ENCODE results near the gene NTRK1. TPM values are rescaled to one million over a fixed set of nuclear protein-coding genes. Genes with fewer than 3 reads are reported as not detected.

Gene NTRK1
- total and polyA plus RNA-seq, 2 of the 13 experiments (the other 11 are each of a cell fraction or from before 2014, with no cell fraction given) = not detected

DNA sequence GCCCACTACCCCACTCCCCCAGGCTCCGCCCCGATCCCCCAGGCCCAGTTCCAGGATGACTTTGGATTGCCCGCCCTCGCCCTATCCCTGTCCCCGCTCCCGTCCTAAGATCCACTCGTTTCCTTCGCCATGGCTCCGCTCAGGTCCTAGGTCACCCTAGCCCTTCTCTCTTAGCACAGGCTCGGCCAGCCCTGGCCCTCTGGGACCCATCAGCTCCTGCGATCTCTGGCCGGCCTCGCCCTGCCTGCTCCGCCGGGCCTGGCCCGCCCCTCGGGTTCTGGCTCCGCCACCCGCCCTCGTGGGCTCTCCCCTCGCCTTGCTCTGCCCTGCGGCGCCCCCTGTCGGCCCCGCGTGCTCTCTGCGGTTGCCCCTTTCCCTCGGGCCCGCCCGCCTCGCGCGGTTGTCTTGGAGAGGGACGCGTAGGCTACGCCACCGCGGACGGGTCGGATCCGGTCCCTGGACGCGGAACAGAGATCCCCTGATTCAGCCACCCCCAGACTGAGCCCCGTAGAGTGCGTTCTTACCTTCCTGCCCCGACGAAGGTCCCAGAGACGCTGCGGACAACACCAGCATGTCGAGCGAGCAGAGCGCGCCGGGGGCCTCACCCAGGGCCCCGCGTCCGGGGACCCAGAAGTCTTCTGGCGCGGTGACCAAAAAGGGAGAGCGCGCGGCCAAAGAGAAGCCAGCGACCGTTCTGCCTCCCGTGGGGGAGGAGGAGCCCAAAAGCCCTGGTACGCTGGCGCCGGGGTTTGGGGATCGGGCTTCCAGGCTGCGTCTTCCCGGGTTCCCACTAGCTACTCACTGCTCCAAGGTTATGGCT lies 59.8 kb downstream of the NTRK1 start, which contains the start of gene LRRC71 (continued):
- TF ChIP-seq CBX1 (IDR thresholded peaks at IDR 0.05; ENCODE audit: low read depth) (no peak), ZNF30 (CRISPR knock-in tag; IDR thresholded peaks at IDR 0.05) (no peak), ZNF160 (CRISPR knock-in tag; IDR thresholded peaks at IDR 0.05) (no peak), MAZ (IDR thresholded peaks at IDR 0.05; ENCODE audit: borderline replicate concordance, low read depth, low read length) (peak; percentile 56; the same call in 1 of the 2 replicates), MAZ (CRISPR knock-in tag; IDR thresholded peaks at IDR 0.05; ENCODE audit: low read depth) (peak; percentile 57; the same call in 1 of the 2 replicates), KLF11 (CRISPR knock-in tag; IDR thresholded peaks at IDR 0.05) (no peak), ZNF687 (CRISPR knock-in tag; IDR thresholded peaks at IDR 0.05) (peak; percentile 74), ZNF746 (CRISPR knock-in tag; IDR thresholded peaks at IDR 0.05) (no peak), ZNF501 (CRISPR knock-in tag; IDR thresholded peaks at IDR 0.05) (0 out of 2 replicates have a peak, but pooled peaks have one; percentile 47), SIX4 (CRISPR knock-in tag; IDR thresholded peaks at IDR 0.05) (no peak), FOXP1 (IDR thresholded peaks at IDR 0.05) (no peak), FOXP1 (CRISPR knock-in tag; IDR thresholded peaks at IDR 0.05) (no peak), HNRNPL (IDR thresholded peaks at IDR 0.05; ENCODE audit: low read depth, low read length) (0 out of 2 replicates have a peak, but pooled peaks have one; percentile 30)
- TF ChIP-seq, protein P1, sequence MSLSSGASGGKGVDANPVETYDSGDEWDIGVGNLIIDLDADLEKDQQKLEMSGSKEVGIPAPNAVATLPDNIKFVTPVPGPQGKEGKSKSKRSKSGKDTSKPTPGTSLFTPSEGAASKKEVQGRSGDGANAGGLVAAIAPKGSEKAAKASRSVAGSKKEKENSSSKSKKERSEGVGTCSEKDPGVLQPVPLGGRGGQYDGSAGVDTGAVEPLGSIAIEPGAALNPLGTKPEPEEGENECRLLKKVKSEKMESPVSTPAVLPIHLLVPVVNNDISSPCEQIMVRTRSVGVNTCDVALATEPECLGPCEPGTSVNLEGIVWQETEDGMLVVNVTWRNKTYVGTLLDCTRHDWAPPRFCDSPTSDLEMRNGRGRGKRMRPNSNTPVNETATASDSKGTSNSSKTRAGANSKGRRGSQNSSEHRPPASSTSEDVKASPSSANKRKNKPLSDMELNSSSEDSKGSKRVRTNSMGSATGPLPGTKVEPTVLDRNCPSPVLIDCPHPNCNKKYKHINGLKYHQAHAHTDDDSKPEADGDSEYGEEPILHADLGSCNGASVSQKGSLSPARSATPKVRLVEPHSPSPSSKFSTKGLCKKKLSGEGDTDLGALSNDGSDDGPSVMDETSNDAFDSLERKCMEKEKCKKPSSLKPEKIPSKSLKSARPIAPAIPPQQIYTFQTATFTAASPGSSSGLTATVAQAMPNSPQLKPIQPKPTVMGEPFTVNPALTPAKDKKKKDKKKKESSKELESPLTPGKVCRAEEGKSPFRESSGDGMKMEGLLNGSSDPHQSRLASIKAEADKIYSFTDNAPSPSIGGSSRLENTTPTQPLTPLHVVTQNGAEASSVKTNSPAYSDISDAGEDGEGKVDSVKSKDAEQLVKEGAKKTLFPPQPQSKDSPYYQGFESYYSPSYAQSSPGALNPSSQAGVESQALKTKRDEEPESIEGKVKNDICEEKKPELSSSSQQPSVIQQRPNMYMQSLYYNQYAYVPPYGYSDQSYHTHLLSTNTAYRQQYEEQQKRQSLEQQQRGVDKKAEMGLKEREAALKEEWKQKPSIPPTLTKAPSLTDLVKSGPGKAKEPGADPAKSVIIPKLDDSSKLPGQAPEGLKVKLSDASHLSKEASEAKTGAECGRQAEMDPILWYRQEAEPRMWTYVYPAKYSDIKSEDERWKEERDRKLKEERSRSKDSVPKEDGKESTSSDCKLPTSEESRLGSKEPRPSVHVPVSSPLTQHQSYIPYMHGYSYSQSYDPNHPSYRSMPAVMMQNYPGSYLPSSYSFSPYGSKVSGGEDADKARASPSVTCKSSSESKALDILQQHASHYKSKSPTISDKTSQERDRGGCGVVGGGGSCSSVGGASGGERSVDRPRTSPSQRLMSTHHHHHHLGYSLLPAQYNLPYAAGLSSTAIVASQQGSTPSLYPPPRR (CRISPR knock-in tag; IDR thresholded peaks at IDR 0.05; ENCODE audit: borderline replicate concordance) = no peak
- TF ChIP-seq, protein P2, sequence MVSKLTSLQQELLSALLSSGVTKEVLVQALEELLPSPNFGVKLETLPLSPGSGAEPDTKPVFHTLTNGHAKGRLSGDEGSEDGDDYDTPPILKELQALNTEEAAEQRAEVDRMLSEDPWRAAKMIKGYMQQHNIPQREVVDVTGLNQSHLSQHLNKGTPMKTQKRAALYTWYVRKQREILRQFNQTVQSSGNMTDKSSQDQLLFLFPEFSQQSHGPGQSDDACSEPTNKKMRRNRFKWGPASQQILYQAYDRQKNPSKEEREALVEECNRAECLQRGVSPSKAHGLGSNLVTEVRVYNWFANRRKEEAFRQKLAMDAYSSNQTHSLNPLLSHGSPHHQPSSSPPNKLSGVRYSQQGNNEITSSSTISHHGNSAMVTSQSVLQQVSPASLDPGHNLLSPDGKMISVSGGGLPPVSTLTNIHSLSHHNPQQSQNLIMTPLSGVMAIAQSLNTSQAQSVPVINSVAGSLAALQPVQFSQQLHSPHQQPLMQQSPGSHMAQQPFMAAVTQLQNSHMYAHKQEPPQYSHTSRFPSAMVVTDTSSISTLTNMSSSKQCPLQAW (CRISPR knock-in tag; IDR thresholded peaks at IDR 0.05) = 0 out of 2 replicates have a peak, but pooled peaks have one; percentile 58

Measured in HepG2 (cell line).